HS-27A (cell line): ENCODE measurements around the gene RBM20.
A peak's percentile ranks its signal among the peaks of the same experiment; 100 is the strongest.
"Not testable (repeated sequence)": the region's sequence is repeated elsewhere in the genome, so short reads cannot be mapped to it uniquely, and the experiment has no call there.

Experiments
- DNase-seq: peaks from one replicate; pipeline ENCODE4 v3.0.0-alpha.2; 2012; ENCODE audit warnings: low read depth, missing footprints

RBM20 gene

DNA sequence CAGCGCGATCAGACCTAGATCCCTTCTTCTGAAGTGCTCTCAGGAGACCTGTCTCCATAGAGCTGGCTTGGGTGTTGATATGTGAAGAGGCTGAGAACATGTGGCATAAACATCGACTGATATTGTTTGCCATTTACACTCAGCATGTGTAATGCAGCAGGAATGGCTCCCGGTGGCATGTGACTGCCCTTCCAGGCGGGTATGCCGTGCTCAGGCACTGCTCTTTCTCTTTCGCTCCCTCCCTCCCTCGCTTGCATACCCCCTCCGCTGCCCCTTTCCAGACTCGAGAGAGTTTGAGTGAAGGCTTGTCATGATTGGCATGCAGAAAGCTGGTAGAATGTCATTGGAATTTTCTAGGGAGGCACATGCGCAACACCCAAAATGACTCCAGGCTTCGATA lies 120.2 kb downstream of the RBM20 start:
- no peak for DNase-seq

DNA sequence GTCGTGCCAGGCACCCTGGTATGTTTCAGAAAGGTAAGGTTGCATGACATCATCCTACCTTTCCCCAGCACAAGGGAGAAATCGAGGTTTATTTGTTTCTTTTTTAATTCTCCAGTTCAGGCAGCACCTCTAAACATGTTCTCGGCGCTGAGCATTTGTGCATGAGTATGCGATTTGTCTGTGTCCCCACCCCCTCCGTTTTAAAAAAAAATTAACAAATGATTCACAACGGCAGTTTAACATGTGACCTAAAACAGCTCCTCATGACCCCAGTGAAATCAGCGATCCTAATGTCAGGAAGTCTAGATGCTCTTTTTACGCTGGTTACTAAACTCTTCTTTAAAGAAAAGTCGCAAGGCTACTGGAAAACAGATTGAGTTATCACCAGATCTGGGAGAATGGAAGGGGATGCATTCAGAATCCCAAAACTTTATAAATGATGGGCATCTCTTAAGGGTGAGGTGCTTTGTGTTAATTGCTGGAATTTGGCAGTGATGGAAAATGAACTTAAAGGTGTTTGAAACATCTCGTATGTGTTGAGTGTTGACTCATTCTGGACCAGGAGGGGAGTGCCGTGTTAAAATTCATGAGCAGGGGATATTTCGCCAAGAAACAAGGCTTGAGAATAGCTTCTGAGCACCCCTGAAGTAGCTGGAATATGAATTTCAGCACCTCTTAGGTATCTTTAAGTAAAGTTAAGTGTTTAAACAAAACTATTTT lies 120.8 kb downstream of the RBM20 start:
- DNase-seq: no peak

DNA sequence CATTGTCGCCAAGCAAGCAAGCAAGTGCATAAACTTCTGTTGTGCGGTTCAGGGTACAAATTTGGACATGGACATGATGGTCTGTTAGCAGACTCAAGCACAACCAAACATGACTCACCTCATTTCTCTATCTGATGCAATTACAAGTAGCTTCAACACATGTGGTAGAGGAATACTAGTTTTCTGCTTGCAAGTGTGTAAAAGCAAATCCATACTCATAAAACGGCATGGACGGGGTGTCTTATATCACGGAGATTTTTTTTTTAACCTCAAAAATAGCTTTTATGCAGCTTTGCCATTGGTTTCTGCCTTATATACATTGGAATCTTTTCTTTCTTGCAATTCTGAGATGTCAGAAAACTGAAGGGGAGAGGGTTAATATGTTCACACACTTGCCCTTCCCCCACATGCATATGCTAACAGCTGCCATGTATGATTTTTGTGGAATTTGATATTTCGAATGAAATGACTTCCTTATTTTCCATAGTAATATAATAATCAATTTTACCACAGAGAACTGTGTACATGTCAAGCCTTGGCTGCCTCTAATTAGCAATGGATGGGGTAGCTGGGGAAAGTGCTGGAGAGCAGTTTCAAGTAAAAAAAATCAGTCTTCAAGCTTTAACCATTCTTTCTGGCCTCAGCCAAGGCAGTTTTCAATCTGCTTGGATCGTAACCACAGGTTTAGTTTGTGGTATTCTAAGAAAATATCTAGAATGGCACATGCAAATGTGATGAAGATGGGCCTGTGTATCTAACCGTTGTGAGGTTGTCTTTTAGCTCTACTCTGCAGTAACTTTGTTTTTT lies 121.6 kb downstream of the RBM20 start:
- DNase-seq: no peak

DNA sequence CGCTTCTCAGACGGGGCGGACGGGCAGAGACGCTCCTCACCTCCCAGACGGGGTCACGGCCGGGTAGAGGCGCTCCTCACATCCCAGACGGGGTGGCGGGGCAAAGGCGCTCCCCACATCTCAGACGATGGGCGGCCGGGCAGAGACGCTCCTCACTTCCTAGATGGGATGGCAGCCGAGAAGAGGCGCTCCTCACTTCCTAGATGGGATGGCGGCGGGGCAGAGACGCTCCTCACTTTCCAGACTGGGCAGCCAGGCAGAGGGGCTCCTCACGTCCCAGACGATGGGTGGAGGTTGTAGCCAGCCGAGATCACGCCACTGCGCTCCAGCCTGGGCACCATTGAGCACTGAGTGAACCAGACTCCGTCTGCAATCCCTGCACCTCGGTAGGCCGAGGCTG lies 123.5 kb downstream of the RBM20 start:
- not testable (repeated sequence) for DNase-seq

DNA sequence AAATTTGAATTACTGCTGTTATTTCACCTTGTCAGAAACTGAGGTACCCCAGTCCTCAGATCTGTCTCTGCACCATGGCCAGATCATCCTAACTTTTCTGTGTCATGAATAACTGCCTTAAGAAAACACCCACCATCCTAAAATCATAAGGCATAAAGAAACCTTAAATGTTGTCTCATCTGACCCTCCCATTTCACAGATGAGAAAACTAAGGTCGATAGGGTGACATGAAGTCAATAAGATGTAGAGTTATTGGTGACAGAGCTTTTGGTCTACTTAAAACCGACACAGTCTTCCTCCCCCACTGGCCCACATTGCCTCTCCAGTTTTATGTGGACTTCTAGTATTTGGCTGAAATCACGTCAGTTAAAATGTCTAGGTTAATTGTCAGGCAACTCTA lies 126.1 kb downstream of the RBM20 start:
- no peak for DNase-seq

DNA sequence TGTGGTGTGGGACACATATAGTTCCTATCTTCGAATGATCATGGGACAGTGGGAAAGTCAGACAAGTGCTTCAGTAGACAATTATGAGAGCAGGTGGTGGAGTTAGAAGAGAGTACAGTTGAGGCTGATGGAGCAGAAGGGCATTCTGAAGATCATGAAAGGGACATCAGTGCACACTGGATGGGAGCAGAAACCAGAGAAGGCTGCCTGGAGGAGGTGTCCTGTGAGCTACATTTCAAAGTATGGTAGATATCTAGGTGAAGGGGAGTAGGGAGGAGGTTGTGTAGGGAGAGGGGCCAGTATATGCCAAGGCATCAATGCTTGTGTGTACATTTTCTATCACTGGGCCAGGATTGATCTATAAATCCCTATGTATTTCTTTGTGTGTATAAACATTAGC lies 127.3 kb downstream of the RBM20 start:
- no peak for DNase-seq

DNA sequence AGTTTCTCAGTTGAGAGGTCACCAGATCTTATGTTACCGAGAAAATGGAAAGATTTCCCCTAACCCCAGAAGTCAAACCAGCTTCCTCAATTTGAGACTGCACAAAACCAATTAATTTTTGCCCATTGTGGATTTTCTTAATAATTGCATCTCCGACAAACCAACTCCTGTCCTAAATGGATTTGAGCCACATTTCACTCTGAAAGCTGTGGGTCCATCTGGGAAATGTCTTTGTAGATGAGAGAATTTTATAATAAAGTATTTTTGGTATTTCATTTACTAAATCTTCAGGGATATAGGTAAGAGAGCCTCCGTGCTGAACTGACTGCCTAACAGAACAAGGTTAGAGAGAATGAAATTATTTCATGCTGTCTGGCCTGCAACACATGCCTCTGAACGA lies 127.9 kb downstream of the RBM20 start:
- no peak for DNase-seq

DNA sequence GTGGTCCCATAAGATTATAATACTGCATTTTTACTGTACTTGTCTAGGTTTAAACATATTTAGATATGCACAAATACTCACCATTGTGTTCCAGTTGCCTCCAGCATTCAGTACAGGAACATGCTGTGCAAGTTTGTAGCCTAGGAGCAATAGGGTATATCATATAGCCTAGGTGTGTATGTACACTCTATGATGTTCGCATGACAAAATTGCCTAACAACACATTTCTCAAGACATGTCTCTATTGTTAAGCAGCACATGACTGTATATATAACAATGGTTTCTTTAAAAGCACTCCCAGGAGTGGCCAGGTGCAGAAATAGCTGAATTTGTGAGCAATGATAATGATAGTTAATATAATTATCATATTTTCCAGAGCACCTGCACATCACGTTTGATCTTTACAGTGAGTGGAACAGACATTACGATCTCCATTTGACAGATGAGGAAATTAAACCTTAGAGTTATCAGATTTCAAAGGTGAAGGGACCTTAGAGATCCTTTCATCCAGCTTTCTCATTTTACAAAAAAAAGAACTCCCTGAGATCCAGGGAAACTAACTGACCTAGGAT lies 128.4 kb downstream of the RBM20 start:
- DNase-seq: no peak

DNA sequence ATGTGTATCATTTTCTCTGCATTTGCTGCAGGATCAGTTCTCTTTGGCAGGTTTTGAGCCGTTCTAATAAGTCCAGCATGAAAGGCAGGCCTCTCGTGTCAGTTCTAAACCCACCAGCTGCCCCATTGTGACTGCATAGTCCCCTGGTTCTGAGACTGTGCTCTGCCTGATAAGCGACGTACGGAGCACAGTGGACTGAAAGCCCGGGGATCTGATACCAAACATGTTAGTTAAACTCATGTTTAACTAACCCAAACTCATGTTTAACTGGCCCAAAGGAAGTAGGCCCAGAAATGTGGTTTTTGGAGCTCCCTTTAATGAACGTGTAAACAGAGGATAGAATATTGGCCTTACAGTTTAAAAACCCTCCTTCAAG lies 129.5 kb downstream of the RBM20 start:
- no peak for DNase-seq

DNA sequence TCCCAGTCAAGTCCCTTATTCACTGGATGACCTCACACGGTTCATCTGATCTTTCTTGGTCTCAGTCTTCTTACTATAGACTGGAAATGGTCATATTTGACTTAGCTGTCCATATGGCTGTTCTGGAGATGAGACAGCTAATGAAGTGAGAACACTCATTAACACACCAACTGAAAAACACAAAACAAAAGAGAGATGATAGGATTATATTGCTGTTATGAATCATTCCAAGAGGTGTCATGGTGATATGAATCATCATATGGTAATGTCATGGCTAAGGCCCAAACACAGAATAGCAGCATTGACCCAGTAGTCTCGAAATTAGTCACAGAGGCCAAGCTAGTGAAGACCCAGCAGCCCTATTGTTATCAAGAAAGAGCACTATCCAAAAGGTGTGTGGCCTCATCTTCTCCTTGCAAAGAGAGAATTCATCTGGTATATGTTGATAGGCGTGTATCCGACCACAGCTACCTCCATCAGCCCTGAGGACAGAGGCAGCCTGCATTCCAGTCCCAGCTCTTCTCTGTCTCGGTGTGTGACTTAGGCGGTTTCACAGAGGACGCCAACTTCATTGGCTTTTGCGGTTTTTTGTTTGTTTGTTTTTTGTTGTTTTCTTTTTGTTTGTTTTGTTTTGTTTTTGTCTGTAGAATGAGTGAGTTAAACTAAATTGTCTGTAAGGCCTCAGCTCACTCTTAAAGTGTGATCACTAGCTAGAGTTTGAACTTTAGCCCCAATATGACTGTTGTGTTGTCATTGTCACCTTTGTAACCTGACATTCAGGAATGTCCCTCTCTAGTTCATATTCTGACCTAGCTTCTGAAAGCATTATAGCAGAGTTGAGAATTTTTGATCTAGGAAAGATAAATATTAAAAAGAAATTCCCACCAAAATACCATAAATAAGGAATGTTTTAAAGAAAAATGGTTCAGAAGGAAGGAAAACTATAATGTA lies 130.2 kb downstream of the RBM20 start:
- peak; percentile 19 for DNase-seq

DNA sequence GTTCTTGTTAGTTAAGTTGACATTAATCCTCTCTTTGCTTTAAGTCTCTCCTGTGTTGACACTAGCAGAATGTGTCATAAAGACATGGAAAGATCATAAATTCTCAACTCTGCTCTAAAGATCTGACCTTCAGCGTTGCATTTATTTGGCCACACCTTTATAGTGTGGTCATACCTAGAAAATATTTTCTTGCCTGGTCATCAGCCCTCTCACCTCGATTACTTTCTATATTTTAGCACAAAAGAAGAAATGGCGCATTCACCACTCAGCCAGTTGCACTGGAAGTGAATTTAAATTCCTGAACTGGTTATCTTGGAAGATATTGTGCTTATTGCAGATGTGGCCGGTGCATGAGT lies 130.9 kb downstream of the RBM20 start:
- no peak for DNase-seq

DNA sequence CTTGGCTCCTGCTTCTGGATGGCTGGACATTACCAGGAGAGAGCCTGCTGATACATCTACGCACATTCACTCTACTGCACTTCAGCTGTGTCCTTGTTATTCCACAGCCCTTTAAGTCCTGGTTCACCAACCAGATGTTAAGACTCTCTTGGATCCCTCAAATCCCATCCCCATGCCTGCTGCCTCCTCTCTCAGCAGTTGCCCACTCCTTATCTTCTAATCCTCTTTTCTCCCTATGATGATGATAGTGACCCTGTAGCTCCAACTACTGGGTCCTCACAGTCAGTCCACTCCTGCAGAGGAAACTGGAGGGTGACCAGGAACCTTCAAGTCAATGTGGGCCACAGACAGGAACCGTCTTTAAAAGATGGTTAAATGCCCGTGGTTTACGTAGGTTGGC lies 131.3 kb downstream of the RBM20 start:
- no peak for DNase-seq

DNA sequence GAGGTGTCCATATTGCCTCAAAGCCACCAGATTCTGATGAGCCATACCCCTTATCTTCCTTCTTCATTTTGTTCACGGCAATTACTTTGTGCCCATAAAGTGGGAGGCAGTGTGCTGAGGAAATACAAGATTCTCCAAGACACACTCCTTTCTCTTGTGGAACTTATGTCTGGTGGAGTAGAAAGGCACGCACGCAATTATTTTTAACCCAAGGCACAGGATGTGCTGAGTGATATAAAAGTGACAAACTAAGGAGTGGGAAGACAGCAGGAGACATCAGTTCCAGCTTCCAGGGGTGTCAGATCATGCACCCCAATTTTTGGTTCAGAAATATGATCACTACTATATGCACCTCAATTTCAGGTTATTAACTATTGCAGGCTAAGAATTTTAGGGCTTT lies 132.9 kb downstream of the RBM20 start:
- DNase-seq: no peak

DNA sequence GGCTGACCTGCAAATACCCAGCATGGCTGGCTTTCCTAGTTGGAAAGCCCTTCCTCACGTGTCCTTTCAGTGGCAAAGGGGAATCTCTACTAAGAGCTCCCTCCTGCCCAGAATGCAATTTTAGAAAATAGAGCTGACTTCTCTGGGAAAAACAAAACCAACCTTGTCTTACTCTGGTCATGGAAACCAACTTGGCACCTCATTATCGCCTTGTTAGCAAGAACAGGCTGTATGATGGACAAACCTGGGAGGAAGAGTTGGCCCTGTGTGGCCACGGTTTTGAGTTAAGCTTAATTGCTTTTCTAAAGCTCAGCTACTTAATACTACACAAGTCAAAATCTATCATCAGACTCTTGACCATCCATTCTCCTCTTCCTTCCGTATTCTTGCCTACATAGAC lies 133.5 kb downstream of the RBM20 start:
- DNase-seq: no peak

DNA sequence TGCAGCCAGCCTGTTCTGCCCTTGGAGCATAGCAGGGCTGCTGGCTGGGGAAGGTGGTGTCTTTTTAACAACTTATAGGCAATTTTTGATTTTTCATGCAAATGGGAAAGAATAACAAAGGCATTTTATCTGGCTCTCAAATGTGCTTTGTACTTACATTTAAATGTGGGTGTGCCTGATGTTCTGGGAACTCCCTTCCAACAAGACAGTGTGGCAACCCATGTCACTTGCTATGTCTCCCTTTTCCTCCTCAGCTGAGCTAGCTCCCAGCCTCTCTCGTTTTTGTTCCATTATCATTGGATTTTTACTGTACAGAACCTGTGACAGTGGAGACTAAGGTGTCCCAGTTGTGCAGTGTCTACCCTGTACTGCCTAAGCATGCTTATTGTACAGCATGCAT lies 134.1 kb downstream of the RBM20 start:
- DNase-seq: no peak

DNA sequence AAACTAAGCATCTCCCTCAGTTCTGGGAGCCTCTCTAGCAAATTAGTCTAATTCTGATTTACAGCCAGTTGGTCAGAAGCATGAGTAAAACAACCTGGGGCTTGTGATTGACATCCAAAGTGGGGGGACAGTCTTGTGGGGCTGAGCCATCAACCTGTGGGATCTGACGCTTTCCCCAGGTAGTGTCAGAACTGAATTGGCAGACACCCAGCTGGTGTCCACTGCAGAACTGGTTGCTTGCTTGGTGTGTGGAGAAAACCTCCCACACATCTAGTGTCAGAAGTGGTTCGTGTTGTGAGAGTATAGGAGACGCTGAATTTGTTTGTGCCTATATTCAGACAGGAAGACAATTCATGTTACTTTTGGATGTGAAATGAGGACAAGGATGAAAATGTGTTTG lies 135.4 kb downstream of the RBM20 start:
- no peak for DNase-seq

DNA sequence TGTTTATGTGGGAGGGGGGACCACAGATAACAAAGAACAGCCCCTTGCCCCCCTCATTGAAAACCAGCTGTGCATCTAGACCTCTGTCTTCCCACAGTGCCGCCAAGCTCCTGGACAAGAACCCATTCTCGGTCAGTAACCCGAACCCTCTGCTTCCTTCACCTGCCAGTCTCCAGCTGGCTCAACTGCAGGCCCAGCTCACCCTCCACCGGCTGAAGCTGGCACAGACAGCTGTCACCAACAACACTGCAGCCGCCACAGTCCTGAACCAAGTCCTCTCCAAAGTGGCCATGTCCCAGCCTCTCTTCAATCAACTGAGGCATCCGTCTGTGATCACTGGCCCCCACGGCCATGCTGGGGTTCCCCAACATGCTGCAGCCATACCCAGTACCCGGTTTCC lies 136.6 kb downstream of the RBM20 start:
- no peak for DNase-seq

DNA sequence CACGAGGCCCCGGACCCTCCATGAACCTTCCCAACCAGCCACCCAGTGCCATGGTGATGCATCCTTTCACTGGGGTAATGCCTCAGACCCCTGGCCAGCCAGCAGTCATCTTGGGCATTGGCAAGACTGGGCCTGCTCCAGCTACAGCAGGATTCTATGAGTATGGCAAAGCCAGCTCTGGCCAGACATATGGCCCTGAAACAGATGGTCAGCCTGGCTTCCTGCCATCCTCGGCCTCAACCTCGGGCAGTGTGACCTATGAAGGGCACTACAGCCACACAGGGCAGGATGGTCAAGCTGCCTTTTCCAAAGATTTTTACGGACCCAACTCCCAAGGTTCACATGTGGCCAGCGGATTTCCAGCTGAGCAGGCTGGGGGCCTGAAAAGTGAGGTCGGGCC lies 137.0 kb downstream of the RBM20 start:
- DNase-seq: no peak

DNA sequence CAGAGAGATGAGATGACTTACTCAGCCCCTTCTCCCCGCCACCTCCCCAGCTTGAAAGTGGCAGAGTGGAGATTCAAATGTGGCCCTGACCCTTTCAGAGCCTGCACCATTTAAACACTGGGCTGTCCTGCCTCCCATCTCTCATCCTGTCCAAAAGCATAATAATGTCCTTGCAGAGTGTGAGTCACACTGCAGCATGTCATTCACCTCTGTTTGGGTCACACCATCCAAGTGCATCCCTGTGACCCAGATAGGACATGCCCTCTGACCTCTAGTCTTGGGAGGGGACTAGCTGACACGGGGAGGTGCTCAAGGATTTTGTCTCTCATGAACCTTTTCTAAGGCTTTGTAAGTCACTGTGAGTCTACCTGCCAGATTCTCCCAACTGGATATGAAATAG lies 138.5 kb downstream of the RBM20 start:
- DNase-seq: no peak

DNA sequence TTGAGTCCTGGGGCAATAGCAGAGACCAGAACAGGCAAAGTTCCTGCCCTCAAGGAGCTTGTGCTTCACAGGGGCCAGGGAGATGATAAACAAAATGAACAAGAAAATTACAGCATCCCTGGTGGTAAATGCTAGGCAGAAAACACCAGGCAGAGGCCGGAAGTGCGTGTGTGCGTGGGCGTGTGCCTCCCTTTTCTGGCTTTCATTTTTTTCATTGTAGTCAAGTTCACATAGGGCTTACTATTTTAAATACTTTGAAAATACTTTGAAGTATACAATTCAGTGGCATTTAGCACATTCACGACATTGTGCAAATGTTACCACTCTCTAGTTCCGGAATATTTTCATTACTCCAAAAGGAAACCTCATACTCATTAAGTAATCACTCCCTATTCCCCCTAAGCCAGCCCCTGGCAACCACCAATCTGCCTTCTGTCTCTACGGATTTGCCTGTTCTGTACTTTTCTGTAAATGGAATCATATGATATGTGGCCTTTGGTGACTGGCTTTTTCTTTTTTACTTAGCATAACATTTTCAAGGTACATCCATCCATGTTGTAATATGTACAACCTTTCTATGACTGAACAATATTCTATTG lies 139.5 kb downstream of the RBM20 start:
- DNase-seq: no peak

DNA sequence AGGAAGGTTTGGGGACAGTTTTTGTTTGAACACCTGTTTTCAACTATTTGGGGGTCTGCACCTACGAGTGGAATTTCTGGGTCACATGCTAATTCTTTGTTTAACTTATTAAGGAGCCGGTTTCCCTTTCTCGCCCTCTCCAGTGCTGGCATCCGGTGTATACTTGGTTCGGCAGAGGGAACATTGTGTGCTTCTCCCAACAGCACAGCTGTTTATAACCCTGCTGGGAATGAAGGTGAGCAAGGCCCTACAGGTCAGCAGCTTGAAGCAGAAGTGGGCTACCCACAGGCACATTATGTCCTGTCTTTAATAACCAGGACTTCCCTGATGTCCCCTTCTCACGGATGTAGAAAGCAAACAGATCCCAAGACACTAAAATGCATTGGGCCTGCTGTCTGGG lies 140.1 kb downstream of the RBM20 start:
- DNase-seq: no peak

DNA sequence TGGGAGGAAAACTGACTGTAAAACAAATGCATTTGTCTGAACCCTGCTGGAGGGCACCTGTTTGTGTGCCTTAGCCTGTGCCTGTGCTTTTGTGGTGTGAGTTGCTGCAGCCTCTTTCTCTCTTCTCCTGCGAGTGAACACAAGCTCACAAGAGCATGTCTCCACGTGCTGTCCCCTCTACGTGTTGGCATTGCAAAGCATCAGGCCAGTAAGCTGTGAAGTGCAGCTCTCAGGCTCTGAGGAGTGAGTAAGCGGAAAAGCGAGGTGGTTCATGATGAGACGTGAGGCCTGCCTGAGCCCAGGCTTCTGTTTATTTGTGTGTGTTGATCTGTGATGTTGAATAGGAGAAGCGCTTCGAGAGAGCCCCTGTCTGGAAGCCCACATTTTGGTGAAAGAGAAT lies 142.0 kb downstream of the RBM20 start:
- DNase-seq: no peak
